Natural killer cell (primary cell): ENCODE data around the gene GLI3. TPM values are rescaled to one million over a fixed set of nuclear protein-coding genes. Genes with fewer than 3 reads are reported as not detected.

Experiments used
- ATAC-seq, 3 donors: fragments of 150-1000 bp in 2 of 3; fragments of 200-7000 bp in 1 of 3; cut with Tn5 transposase; 1 replicate in 1 of 3; 2 replicates in 2 of 3; pipeline ENCODE4 v1.10.0; 2021; ENCODE audit warnings: mild to moderate bottlenecking in 2 of 3, moderate library complexity in 2 of 3
- DNase-seq, 2 donors: peaks; one replicate each; pipeline versions ENCODE4 v3.0.0 to v3.0.0-alpha.2; 2013 to 2021; ENCODE audit warnings: mixed read lengths in 1 of 2
- H3K27ac ChIP-seq: one replicate; pipeline ENCODE4 v1.5.1; 2013; ENCODE audit warnings: mild to moderate bottlenecking, low read length
- H3K27me3 ChIP-seq: one replicate; pipeline ENCODE4 v1.6.1; 2013; ENCODE audit warnings: low read length; ENCODE audit not compliant: control insufficient read depth, insufficient read depth
- H3K36me3 ChIP-seq: one replicate; pipeline ENCODE4 v1.6.1; 2013; ENCODE audit warnings: low read length; ENCODE audit not compliant: control insufficient read depth, insufficient read depth
- H3K4me1 ChIP-seq: one replicate; pipeline ENCODE4 v1.6.1; 2013; ENCODE audit warnings: low read length; ENCODE audit not compliant: control insufficient read depth, insufficient read depth
- H3K4me3 ChIP-seq: one replicate; pipeline ENCODE4 v1.5.1; 2013; ENCODE audit warnings: low read length
- H3K9me3 ChIP-seq: one replicate; pipeline ENCODE4 v1.6.1; 2013; ENCODE audit warnings: low read length; ENCODE audit not compliant: control insufficient read depth, insufficient read depth
- H3K27ac Mint-ChIP-seq, 2 donors: one replicate each; pipeline ENCODE4 v1.8.0; 2022; ENCODE audit warnings: mild to moderate bottlenecking in 2 of 2, mixed read lengths in 2 of 2, moderate library complexity in 1 of 2
- H3K27me3 Mint-ChIP-seq, 2 donors: one replicate each; pipeline ENCODE4 v1.8.0; 2022; ENCODE audit warnings: low read depth in 2 of 2, mixed read lengths in 2 of 2
- H3K36me3 Mint-ChIP-seq: one replicate; pipeline ENCODE4 v1.8.0; 2022; ENCODE audit warnings: mixed read lengths
- H3K4me1 Mint-ChIP-seq, 2 donors: one replicate each; pipeline ENCODE4 v1.8.0; 2022; ENCODE audit warnings: mixed read lengths in 2 of 2
- H3K4me3 Mint-ChIP-seq: one replicate; pipeline ENCODE4 v1.8.0; 2022; ENCODE audit warnings: mild to moderate bottlenecking, moderate library complexity, mixed read lengths
- H3K9me3 Mint-ChIP-seq, 2 donors: one replicate each; pipeline ENCODE4 v1.8.0; 2022; ENCODE audit warnings: mixed read lengths in 2 of 2
- WGBS: methylation state at CpG from one replicate; pipeline ENCODE4 v1.1.7; 2013; ENCODE audit warnings: missing lambda C conversion rate; ENCODE audit not compliant: insufficient coverage; 5-methylcytosine and 5-hydroxymethylcytosine counted together
- intact Hi-C: fragments of 100-400 bp; cut with micrococcal nuclease; formaldehyde crosslinking; loops from one replicate; pipeline ENCODE4 v1.14.2; 2022
- total RNA-seq, 4 donors: library from RNA; stranded (reverse); fragments of 120-200 nt in 1 of 4; gene quantifications; one replicate each; pipeline versions ENCODE4 v1.2.3 to v1.2.4, GENCODE V29; 2013 to 2022
- TF ChIP-seq, protein P1 (sequence below): fragments of 200-600 bp; IDR thresholded peaks from one replicate; pipeline ENCODE4 v1.8.0; 2022; ENCODE audit warnings: antibody characterized with exemption

GLI3 gene
- total RNA-seq, 3 donors from 2014 or later (not counting 1 experiment from before 2014, with no cell fraction given) = 2.9 to 4.7 (median 3.1) TPM

DNA sequence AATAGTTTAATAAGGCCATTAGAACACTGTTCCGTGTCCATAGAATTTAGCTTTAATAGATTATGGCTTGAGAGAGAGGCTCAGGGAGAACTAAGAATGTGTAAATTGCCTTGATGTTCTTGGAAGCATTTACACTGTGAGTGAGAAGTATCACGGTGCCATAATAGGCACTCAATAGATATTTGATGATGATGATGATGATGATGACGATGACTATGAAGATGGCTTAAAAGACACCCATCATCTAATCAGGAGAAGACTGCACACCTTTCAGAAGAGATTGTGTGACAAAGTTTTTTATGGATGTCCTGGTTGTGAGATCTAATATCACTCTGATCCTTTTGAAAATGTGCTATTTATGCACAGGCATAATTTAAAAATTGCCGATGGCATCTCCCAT lies 264.2 kb downstream of the GLI3 start:
- DNase-seq (no peak), ATAC-seq (no peak)
- Mint-ChIP-seq H3K9me3 (no peaks in the 10 kb centered on the region), H3K4me3 (no peak overlapping the region), H3K4me1 (no peaks in the 10 kb centered on the region), H3K27ac (no peak overlapping the region), H3K36me3 (no peaks in the 10 kb centered on the region), H3K27me3 (peaks cover 0 to 3% of the 10 kb centered on the region in 2 donors)
- 94% methylated on average over 3 of the region's 4 CpGs for WGBS
- TF ChIP-seq, protein P1, sequence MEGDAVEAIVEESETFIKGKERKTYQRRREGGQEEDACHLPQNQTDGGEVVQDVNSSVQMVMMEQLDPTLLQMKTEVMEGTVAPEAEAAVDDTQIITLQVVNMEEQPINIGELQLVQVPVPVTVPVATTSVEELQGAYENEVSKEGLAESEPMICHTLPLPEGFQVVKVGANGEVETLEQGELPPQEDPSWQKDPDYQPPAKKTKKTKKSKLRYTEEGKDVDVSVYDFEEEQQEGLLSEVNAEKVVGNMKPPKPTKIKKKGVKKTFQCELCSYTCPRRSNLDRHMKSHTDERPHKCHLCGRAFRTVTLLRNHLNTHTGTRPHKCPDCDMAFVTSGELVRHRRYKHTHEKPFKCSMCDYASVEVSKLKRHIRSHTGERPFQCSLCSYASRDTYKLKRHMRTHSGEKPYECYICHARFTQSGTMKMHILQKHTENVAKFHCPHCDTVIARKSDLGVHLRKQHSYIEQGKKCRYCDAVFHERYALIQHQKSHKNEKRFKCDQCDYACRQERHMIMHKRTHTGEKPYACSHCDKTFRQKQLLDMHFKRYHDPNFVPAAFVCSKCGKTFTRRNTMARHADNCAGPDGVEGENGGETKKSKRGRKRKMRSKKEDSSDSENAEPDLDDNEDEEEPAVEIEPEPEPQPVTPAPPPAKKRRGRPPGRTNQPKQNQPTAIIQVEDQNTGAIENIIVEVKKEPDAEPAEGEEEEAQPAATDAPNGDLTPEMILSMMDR = no peak
- intact Hi-C loops = no loop called here
- H3K27ac ChIP-seq = no peak overlapping the region
- no peaks in the 10 kb centered on the region for H3K27me3 ChIP-seq
- no peaks in the 10 kb centered on the region for H3K36me3 ChIP-seq
- H3K4me1 ChIP-seq = no peaks in the 10 kb centered on the region
- no peak overlapping the region for H3K4me3 ChIP-seq
- H3K9me3 ChIP-seq = no peaks in the 10 kb centered on the region

DNA sequence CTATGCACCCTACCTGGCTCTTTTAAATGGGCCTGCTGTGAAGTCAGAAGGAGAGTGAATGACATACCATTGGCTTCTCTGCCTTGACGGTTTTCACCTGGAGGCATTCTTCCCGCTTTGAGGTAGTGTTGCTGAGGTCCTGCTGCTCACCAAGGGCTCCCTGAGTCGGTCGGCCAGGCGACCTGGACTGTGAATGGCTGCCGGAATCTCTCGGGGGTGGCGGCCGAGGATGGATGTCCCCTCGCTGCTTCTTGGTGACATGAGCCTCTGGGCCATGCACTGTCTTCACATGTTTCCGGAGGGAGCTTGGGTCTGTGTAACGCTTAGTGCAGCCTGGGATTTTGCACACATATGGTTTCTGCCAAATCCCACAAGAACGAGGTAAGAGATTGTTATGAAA lies 264.7 kb downstream of the GLI3 start:
- 95% methylated on average over 13 of the region's 13 CpGs for WGBS
- Mint-ChIP-seq H3K4me3 (no peak overlapping the region), H3K27ac (no peak overlapping the region), H3K4me1 (no peaks in the 10 kb centered on the region), H3K27me3 (peaks cover 0 to 3% of the 10 kb centered on the region in 2 donors), H3K36me3 (no peaks in the 10 kb centered on the region), H3K9me3 (no peaks in the 10 kb centered on the region)
- H3K27me3 ChIP-seq = no peaks in the 10 kb centered on the region
- DNase-seq = no peak
- no peak overlapping the region for H3K4me3 ChIP-seq
- no peak for ATAC-seq
- no peaks in the 10 kb centered on the region for H3K4me1 ChIP-seq
- H3K36me3 ChIP-seq = no peaks in the 10 kb centered on the region
- TF ChIP-seq, protein P1 = no peak
- no peaks in the 10 kb centered on the region for H3K9me3 ChIP-seq
- H3K27ac ChIP-seq = no peak overlapping the region
- intact Hi-C loops = no loop called here

DNA sequence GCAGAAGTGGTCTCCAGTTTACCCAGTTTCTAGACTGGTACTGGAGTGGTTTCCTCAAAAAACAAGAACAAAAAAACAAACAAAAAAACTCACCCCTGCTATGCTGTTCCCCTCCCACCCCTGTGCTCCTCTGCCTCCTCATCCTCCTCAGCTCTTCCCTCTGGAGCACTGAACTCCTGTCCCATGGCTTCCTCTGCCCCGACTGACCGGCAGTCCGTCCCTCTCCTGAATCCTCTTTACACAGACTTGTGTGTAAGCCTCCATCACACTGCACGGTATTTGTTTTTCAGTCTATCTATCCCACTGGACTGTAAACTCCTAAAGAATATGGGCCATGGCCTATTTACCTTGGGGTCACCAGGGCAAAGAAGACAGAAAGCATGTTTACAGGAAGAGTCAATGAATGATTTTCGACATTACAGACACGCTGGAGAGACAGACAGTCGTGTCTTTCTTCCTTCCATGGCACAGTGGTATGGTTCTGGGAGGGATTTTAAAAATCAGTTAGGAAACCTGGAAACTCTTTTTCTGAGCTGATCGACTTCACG lies 265.3 kb downstream of the GLI3 start:
- Mint-ChIP-seq H3K27me3 (peaks cover 0 to 3% of the 10 kb centered on the region in 2 donors), H3K27ac (no peak overlapping the region), H3K9me3 (no peaks in the 10 kb centered on the region), H3K4me3 (no peak overlapping the region), H3K4me1 (no peaks in the 10 kb centered on the region), H3K36me3 (no peaks in the 10 kb centered on the region)
- Histone ChIP-seq H3K36me3 (no peaks in the 10 kb centered on the region), H3K27me3 (no peaks in the 10 kb centered on the region), H3K4me3 (no peak overlapping the region), H3K27ac (no peak overlapping the region), H3K9me3 (no peaks in the 10 kb centered on the region), H3K4me1 (no peaks in the 10 kb centered on the region)
- DNase-seq = no peak
- intact Hi-C loops = no loop called here
- TF ChIP-seq, protein P1 = no peak
- no peak for ATAC-seq
- WGBS = 91% methylated on average over 9 of the region's 9 CpGs

DNA sequence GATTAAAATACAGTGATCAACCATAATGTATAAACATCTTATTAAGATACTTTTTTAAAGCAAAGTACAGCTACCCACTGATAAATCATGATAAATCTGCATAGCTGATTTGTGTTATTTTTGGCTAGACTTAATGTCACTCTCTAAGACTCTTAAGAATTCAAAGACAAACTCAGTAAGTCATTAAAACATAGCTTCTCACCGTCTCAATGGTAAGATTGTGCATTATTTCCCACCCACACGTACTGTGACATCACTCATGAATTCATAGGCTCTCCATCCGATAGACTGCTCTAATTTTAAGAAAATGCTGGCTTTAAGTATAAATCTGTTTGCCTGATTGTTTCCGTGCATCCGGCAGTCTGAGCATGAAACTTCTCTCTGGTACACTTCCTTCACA lies 266.1 kb downstream of the GLI3 start:
- Histone ChIP-seq H3K9me3 (no peaks in the 10 kb centered on the region), H3K4me1 (no peaks in the 10 kb centered on the region), H3K27me3 (no peaks in the 10 kb centered on the region), H3K36me3 (no peaks in the 10 kb centered on the region), H3K4me3 (no peak overlapping the region), H3K27ac (no peak overlapping the region)
- Mint-ChIP-seq H3K27me3 (peaks cover 0 to 3% of the 10 kb centered on the region in 2 donors), H3K9me3 (no peaks in the 10 kb centered on the region), H3K36me3 (no peaks in the 10 kb centered on the region), H3K27ac (no peak overlapping the region), H3K4me1 (no peaks in the 10 kb centered on the region), H3K4me3 (no peak overlapping the region)
- TF ChIP-seq, protein P1 = no peak
- no peak for ATAC-seq
- WGBS = 93% methylated on average over 5 of the region's 5 CpGs
- DNase-seq = no peak
- intact Hi-C loops = no loop called here
